ENCODE data around the gene PCSK2. TPM values are rescaled to one million over a fixed set of nuclear protein-coding genes. Genes with fewer than 3 reads are reported as not detected.

The PCSK2 gene
- total RNA-seq, 4 donors from 2014 or later, result 0.29 TPM; not detected in 3

DNA sequence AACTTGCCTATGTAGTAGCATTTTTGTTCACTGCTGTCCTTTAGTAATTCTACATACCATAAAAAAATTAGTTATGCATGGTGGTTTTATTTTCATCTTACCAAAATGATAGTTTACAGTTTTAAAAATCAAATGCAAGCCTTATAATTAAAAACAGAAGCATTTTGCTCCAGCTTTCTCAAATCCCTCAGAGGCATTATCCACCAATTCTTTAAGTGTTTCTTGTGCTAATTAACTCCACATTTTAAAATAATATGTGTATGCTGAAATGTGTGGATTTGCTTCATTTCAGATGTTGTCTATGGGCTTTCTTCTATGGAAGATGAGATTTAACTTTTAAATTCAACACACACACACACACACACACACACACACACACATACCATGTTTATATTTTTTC is 49.3 kb downstream of the PCSK2 start:
- H3K36me3 ChIP-seq, result no peaks in the 10 kb centered on the region
- no peaks in the 10 kb centered on the region for H3K27me3 ChIP-seq
- ATAC-seq (no peak), DNase-seq (no peak)
- H3K27ac ChIP-seq, result no peak overlapping the region
- intact Hi-C loops (cut with DNase I; ENCODE audit: low total_unique reads), result no loop called here
- H3K4me1 ChIP-seq, result no peaks in the 10 kb centered on the region
- H3K4me3 ChIP-seq, result no peak overlapping the region
- H3K9me3 ChIP-seq, result no peaks in the 10 kb centered on the region
- in situ Hi-C loops (cut with MboI; ENCODE audit: low sequenced_read_pairs in 4 of 4), result no loop called here
- TF ChIP-seq, protein P1, sequence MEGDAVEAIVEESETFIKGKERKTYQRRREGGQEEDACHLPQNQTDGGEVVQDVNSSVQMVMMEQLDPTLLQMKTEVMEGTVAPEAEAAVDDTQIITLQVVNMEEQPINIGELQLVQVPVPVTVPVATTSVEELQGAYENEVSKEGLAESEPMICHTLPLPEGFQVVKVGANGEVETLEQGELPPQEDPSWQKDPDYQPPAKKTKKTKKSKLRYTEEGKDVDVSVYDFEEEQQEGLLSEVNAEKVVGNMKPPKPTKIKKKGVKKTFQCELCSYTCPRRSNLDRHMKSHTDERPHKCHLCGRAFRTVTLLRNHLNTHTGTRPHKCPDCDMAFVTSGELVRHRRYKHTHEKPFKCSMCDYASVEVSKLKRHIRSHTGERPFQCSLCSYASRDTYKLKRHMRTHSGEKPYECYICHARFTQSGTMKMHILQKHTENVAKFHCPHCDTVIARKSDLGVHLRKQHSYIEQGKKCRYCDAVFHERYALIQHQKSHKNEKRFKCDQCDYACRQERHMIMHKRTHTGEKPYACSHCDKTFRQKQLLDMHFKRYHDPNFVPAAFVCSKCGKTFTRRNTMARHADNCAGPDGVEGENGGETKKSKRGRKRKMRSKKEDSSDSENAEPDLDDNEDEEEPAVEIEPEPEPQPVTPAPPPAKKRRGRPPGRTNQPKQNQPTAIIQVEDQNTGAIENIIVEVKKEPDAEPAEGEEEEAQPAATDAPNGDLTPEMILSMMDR (IDR thresholded peaks at IDR 0.05 in 4 of 5, conservative IDR thresholded peaks at IDR 0.05 in 1 of 5), result no peak
- no peak for TF ChIP-seq POLR2A (IDR thresholded peaks at IDR 0.05)

DNA sequence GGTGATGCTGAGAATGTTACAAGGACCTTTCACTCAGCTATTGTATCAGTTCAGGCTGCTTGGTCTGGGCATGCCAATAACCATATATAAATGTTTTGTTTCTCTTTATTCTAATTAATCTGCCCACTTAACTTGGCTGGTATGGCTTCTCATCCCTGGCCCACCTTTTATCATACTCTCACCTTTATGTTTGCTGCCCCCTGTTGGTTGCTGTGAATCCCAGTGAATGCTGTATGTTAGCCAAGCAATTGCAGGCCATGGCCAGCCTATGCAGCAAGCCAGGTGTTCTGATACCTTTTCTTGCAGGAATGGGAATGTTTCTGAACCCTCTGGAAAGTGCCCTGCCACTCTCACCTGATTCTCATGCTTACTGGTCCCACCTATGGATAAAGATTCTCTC is 54.6 kb downstream of the PCSK2 start:
- no peak overlapping the region for H3K27ac ChIP-seq
- no peak for DNase-seq
- no peak overlapping the region for H3K4me3 ChIP-seq
- no peak for TF ChIP-seq POLR2A (IDR thresholded peaks at IDR 0.05)
- TF ChIP-seq, protein P1 (IDR thresholded peaks at IDR 0.05 in 4 of 5, conservative IDR thresholded peaks at IDR 0.05 in 1 of 5), result no peak
- in situ Hi-C loops (cut with MboI; ENCODE audit: low sequenced_read_pairs in 4 of 4) (no loop called here), intact Hi-C loops (cut with DNase I; ENCODE audit: low total_unique reads) (no loop called here)
- H3K27me3 ChIP-seq, result no peaks in the 10 kb centered on the region
- no peaks in the 10 kb centered on the region for H3K4me1 ChIP-seq
- no peaks in the 10 kb centered on the region for H3K36me3 ChIP-seq
- no peaks in the 10 kb centered on the region for H3K9me3 ChIP-seq
- ATAC-seq, result no peak

DNA sequence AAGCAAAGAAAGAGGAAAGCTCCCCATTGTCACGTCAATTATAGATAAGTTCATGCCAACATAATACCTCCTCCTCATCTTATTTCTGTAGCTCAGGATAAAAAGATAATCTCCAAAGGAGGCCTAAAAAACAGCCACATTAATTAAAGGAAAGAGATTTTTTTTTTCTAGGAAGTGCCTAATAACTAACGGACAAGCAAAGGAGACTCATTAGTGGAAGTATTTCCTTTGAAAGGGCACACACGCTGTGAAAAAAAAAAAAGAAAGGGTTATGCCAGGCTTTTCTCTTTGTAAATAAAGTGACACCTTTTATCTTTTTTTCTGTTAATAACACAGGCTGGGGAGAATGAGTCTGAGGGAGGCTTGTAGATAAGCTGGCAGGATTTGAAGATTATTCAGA is 55.7 kb downstream of the PCSK2 start:
- Histone ChIP-seq H3K36me3 (no peaks in the 10 kb centered on the region), H3K27ac (no peak overlapping the region), H3K27me3 (no peaks in the 10 kb centered on the region), H3K9me3 (no peaks in the 10 kb centered on the region), H3K4me1 (no peaks in the 10 kb centered on the region), H3K4me3 (no peak overlapping the region)
- in situ Hi-C loops (cut with MboI; ENCODE audit: low sequenced_read_pairs in 4 of 4), result no loop called here
- DNase-seq, result no peak
- intact Hi-C loops (cut with DNase I; ENCODE audit: low total_unique reads), result no loop called here
- no peak for TF ChIP-seq POLR2A (IDR thresholded peaks at IDR 0.05)
- TF ChIP-seq, protein P1 (IDR thresholded peaks at IDR 0.05 in 4 of 5, conservative IDR thresholded peaks at IDR 0.05 in 1 of 5), result no peak
- ATAC-seq, result no peak

DNA sequence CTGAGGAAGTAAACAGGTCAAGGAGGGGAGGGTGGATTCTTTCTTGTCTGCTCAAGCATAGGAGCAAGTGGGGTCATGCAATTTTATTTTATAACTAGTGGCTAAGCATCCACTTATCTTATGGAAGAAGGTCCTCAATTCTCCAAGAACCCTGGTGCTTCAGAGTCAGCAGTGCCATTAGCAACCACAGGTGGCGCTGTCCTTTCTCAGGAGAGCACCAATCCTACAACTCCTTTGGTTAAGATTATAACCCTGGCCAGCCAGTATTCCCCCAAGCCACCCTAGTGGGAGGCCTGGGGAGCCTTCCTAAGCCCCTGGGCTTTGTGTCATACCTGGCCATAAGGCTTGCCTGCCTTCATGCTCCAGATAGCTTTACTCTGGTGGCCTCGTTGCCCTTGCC is 60.7 kb downstream of the PCSK2 start:
- no peaks in the 10 kb centered on the region for H3K4me1 ChIP-seq
- no peaks in the 10 kb centered on the region for H3K9me3 ChIP-seq
- TF ChIP-seq, protein P1 (IDR thresholded peaks at IDR 0.05 in 4 of 5, conservative IDR thresholded peaks at IDR 0.05 in 1 of 5), result no peak
- no peak for TF ChIP-seq POLR2A (IDR thresholded peaks at IDR 0.05)
- no peak for DNase-seq
- intact Hi-C loops (cut with DNase I; ENCODE audit: low total_unique reads), result no loop called here
- H3K4me3 ChIP-seq, result no peak overlapping the region
- no peaks in the 10 kb centered on the region for H3K36me3 ChIP-seq
- in situ Hi-C loops (cut with MboI; ENCODE audit: low sequenced_read_pairs in 4 of 4), result no loop called here
- H3K27ac ChIP-seq, result no peak overlapping the region
- no peaks in the 10 kb centered on the region for H3K27me3 ChIP-seq
- no peak for ATAC-seq

DNA sequence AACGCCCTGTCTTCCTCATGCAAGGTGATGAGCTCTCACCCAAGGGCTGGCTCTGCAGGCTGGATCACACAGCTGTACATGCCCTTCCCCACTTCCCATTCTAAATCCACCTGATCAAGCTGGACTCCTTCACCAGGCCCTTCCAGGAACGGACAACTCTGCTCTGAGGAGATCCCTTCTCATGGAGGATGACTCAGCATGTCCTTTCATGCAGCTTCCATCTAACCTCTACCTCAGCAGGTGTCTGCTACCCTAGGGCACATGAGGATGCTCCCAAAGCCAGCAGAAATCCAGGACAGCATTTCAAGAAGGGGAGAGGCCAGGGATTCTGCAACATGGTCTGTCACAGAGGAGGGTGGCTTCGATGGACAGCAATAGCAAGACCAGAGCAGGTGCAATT is 61.2 kb downstream of the PCSK2 start:
- Histone ChIP-seq H3K4me3 (no peak overlapping the region), H3K4me1 (no peaks in the 10 kb centered on the region), H3K27me3 (no peaks in the 10 kb centered on the region), H3K27ac (no peak overlapping the region), H3K9me3 (no peaks in the 10 kb centered on the region), H3K36me3 (no peaks in the 10 kb centered on the region)
- in situ Hi-C loops (cut with MboI; ENCODE audit: low sequenced_read_pairs in 4 of 4) (no loop called here), intact Hi-C loops (cut with DNase I; ENCODE audit: low total_unique reads) (no loop called here)
- DNase-seq (no peak), ATAC-seq (no peak)
- TF ChIP-seq, protein P1 (IDR thresholded peaks at IDR 0.05 in 4 of 5, conservative IDR thresholded peaks at IDR 0.05 in 1 of 5), result no peak
- TF ChIP-seq POLR2A (IDR thresholded peaks at IDR 0.05), result no peak
